OCI-LY1 (cell line): ENCODE data around the gene ZNF574.

Experiments
- EZH2 ChIP-seq: fragments of 200-600 bp; sonication (generic), shearing (Covaris generic); IDR thresholded peaks from 2 replicates; pipeline ENCODE4 v1.8.0; 2017; ENCODE audit warnings: borderline replicate concordance, mixed run types, mild to moderate bottlenecking, antibody characterized with exemption, low read length, moderate library complexity, mixed read lengths
- TF ChIP-seq, protein P1 (sequence below): fragments of 200-600 bp; sonication (generic), shearing (Covaris generic); IDR thresholded peaks from 2 replicates; pipeline ENCODE4 v1.5.1; 2017; ENCODE audit warnings: mild to moderate bottlenecking, antibody characterized with exemption, low read length, moderate library complexity, mixed read lengths

GRCh38 chr19:42092350-42092749, 16.4 kb downstream of the ZNF574 start:
- TF ChIP-seq, protein P1, sequence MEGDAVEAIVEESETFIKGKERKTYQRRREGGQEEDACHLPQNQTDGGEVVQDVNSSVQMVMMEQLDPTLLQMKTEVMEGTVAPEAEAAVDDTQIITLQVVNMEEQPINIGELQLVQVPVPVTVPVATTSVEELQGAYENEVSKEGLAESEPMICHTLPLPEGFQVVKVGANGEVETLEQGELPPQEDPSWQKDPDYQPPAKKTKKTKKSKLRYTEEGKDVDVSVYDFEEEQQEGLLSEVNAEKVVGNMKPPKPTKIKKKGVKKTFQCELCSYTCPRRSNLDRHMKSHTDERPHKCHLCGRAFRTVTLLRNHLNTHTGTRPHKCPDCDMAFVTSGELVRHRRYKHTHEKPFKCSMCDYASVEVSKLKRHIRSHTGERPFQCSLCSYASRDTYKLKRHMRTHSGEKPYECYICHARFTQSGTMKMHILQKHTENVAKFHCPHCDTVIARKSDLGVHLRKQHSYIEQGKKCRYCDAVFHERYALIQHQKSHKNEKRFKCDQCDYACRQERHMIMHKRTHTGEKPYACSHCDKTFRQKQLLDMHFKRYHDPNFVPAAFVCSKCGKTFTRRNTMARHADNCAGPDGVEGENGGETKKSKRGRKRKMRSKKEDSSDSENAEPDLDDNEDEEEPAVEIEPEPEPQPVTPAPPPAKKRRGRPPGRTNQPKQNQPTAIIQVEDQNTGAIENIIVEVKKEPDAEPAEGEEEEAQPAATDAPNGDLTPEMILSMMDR, result peak; percentile 83
- no peak for TF ChIP-seq EZH2
